Effector CD8-positive, alpha-beta T cell (primary cell): Measurements from ENCODE around the gene ADAMTS17.
A peak's percentile ranks its signal among the peaks of the same experiment; 100 is the strongest.
"Not testable (repeated sequence)": the region's sequence is repeated elsewhere in the genome, so short reads cannot be mapped to it uniquely, and the experiment has no call there.

Experiments
- DNase-seq: peaks from one replicate; lab custom pipeline; 2025; lab: John Stamatoyannopoulos, UW

ADAMTS17 gene

GRCh38 chr15:99954361-99955180, 387.2 kb downstream of the ADAMTS17 start:
- no peak for DNase-seq

- no peak for DNase-seq
These were observed 387.9 kb downstream of the ADAMTS17 start for GRCh38 chr15:99953886-99954285.

- no peak for DNase-seq
These were observed 390.3 kb downstream of the ADAMTS17 start for GRCh38 chr15:99951511-99951910.

GRCh38 chr15:99944131-99944530, 397.6 kb downstream of the ADAMTS17 start:
- DNase-seq, result no peak

GRCh38 chr15:99943466-99943865, 398.3 kb downstream of the ADAMTS17 start:
- DNase-seq, result no peak

GRCh38 chr15:99932676-99933402, 408.9 kb downstream of the ADAMTS17 start:
- no peak for DNase-seq

- DNase-seq, result no peak
These were observed 409.8 kb downstream of the ADAMTS17 start for GRCh38 chr15:99931703-99932603.

- no peak for DNase-seq
These were observed 411.1 kb downstream of the ADAMTS17 start for GRCh38 chr15:99930696-99931095.

- DNase-seq, result no peak
These were observed 412.5 kb downstream of the ADAMTS17 start for GRCh38 chr15:99929266-99929665.

GRCh38 chr15:99928429-99928981, 413.3 kb downstream of the ADAMTS17 start:
- DNase-seq, result peak; percentile 78

- DNase-seq, result not testable (repeated sequence)
These were observed 415.2 kb downstream of the ADAMTS17 start for GRCh38 chr15:99926532-99926931.

- peak; percentile 72 for DNase-seq
These were observed 415.9 kb downstream of the ADAMTS17 start for GRCh38 chr15:99925661-99926461.

- DNase-seq, result no peak
These were observed 418.1 kb downstream of the ADAMTS17 start for GRCh38 chr15:99923711-99924110.
